Measurements from ENCODE around the gene RNF169. TPM values are rescaled to one million over a fixed set of nuclear protein-coding genes. Genes with fewer than 3 reads are reported as not detected.

Gene RNF169
- 23.5 and 24.0 TPM in 2 replicates for total RNA-seq
- long read RNA-seq, partial matches to known transcripts: 0 of 19 reads
- long read RNA-seq, other reads (novel, unspliced or antisense): 19 of 19 reads

GRCh38 chr11:74748211-74749126, at the start of gene RNF169:
RNF169 (plus strand) TSS chr11:74748849; CDS start chr11:74748881, 32 bp downstream.
- DNase-seq (ENCODE audit: low spot score, unreplicated experiment): peak; percentile 76
- Mint-ChIP-seq H3K9me3 (ENCODE audit: low read depth) (no peaks in the 10 kb centered on the region), H3K27me3 (peaks cover 3% of the 10 kb centered on the region), H3K27ac (peak within 1 kb of the TSS; percentile 92), H3K36me3 (ENCODE audit: insufficient read depth) (peaks cover 4% of the 10 kb centered on the region), H3K4me3 (ENCODE audit: low read depth) (peak within 1 kb of the TSS; percentile 96), H3K4me1 (ENCODE audit: low read depth) (peaks cover 19% of the 10 kb centered on the region)
- TF ChIP-seq CTCF (IDR thresholded peaks at IDR 0.05; ENCODE audit: unreplicated experiment): no peak

- Mint-ChIP-seq H3K4me3 (ENCODE audit: low read depth) (no peak overlapping the region), H3K9me3 (ENCODE audit: low read depth) (no peaks in the 10 kb centered on the region), H3K4me1 (ENCODE audit: low read depth) (peaks cover 7% of the 10 kb centered on the region), H3K36me3 (ENCODE audit: insufficient read depth) (no peaks in the 10 kb centered on the region), H3K27me3 (peaks cover 16% of the 10 kb centered on the region), H3K27ac (no peak overlapping the region)
- TF ChIP-seq CTCF (IDR thresholded peaks at IDR 0.05; ENCODE audit: unreplicated experiment): no peak
- no peak for DNase-seq (ENCODE audit: low spot score, unreplicated experiment)
These were observed 48.8 kb upstream of the RNF169 start for GRCh38 chr11:74699615-74700396.

- no peak for DNase-seq (ENCODE audit: low spot score, unreplicated experiment)
These were observed 47.3 kb upstream of the RNF169 start for GRCh38 chr11:74701351-74701750.

GRCh38 chr11:74702383-74703007, 46.2 kb upstream of the RNF169 start:
- H3K4me1 Mint-ChIP-seq (ENCODE audit: low read depth): peaks cover 3% of the 10 kb centered on the region
- H3K9me3 Mint-ChIP-seq (ENCODE audit: low read depth): no peaks in the 10 kb centered on the region
- H3K36me3 Mint-ChIP-seq (ENCODE audit: insufficient read depth): no peaks in the 10 kb centered on the region
- no peak overlapping the region for H3K27ac Mint-ChIP-seq
- peaks cover 13% of the 10 kb centered on the region for H3K27me3 Mint-ChIP-seq
- peak; percentile 60 for DNase-seq (ENCODE audit: low spot score, unreplicated experiment)
- H3K4me3 Mint-ChIP-seq (ENCODE audit: low read depth): no peak overlapping the region
- TF ChIP-seq CTCF (IDR thresholded peaks at IDR 0.05; ENCODE audit: unreplicated experiment): peak; percentile 90

More at GRCh38 chr11:74701351-74701750, 47.3 kb upstream of the RNF169 start:
- Mint-ChIP-seq H3K4me1 (ENCODE audit: low read depth) (peaks cover 7% of the 10 kb centered on the region), H3K27ac (peak overlapping the region; percentile 69), H3K9me3 (ENCODE audit: low read depth) (no peaks in the 10 kb centered on the region), H3K27me3 (peaks cover 22% of the 10 kb centered on the region), H3K4me3 (ENCODE audit: low read depth) (no peak overlapping the region), H3K36me3 (ENCODE audit: insufficient read depth) (no peaks in the 10 kb centered on the region)
- TF ChIP-seq CTCF (IDR thresholded peaks at IDR 0.05; ENCODE audit: unreplicated experiment): peak; percentile 11

GRCh38 chr11:74703211-74703610, 45.4 kb upstream of the RNF169 start:
- TF ChIP-seq CTCF (IDR thresholded peaks at IDR 0.05; ENCODE audit: unreplicated experiment): no peak
- Mint-ChIP-seq H3K27ac (no peak overlapping the region), H3K4me3 (ENCODE audit: low read depth) (no peak overlapping the region), H3K4me1 (ENCODE audit: low read depth) (no peaks in the 10 kb centered on the region), H3K27me3 (peaks cover 11% of the 10 kb centered on the region), H3K36me3 (ENCODE audit: insufficient read depth) (no peaks in the 10 kb centered on the region), H3K9me3 (ENCODE audit: low read depth) (no peaks in the 10 kb centered on the region)
- DNase-seq (ENCODE audit: low spot score, unreplicated experiment): no peak
